CD4-positive, alpha-beta T cell treated with Interleukin-2 at 100 ng/mL for 4 hours (primary cell): ENCODE data around the gene SMG7.

Source experiments
- DNase-seq: peaks from one replicate; pipeline ENCODE4 v3.0.0-alpha.2; 2020; ENCODE audit warnings: low spot score

The SMG7 gene

DNA sequence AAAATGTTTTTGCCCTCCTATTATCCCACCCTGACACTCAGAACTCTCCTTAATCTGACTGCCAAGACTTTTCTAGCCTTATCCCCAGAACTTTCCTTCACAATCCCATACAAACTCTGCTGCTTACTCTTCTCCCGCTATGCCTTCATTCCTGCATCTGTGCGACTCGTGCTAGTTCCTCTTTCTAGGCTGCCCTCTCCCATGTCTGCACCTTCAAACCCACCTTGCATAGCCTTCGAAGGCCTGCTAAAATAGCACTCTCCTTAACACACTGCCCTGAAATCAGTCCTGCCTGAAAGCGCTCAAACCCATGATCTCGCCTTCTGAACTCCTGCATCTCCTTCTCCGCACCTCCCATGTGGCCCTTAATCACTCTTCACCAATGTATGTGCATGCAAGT, 120.4 kb downstream of the SMG7 start:
- no peak for DNase-seq

DNA sequence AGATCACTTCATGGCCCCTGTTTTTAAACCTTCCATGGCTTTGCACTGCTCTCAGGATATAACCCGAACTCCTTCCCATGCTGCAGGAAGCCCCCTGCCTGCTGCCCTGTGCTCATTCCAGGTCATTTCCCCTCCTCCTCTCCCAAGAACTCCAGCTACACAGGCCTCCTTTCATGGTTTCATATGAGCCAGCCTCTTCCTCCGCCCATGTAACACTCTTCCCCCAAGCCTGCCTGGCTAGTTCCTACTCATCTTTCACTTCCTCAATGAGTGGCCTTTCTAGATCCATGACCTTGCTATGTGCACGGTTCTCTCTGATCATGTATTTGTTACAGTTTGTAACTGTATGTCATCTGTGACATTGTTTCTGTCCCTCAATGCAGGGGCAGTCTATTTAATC, 121.1 kb downstream of the SMG7 start:
- no peak for DNase-seq

DNA sequence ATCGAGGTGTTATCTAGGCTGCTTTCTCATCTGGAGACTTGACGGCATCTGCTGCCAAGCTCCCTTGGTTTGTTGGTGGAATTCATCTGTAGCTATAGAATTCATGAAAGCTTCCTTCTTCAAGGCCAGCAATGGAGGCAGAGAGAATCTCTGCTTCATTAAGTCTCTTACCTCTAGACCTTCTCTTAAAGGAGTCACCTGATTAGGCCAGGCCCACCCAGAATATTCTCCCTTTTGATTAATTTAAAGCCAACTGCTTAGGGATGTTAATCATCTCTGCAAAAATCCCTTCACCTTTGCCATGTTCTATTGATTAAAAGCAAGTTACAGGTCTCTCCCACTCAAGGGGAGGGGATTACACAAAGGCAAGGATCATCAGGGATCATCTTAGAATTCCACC, 123.2 kb downstream of the SMG7 start:
- no peak for DNase-seq

DNA sequence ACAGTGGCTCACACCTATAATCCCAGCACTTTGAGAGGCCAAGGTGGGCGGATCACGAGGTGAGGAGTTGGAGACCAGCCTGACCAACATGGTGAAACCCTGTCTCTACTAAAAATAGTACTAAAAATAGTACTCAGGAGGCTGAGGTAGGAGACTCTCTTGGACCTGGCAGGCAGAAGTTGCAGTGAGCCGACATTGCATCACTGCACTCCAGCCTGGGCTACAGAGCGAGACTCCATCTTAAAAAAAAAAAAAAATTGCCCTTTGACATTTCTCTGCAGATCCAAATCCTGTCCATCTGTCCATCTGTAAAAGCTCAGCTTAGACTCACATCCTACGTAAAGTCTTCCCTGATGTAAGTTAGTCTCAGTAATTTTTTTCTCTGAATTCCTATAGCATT, 124.2 kb downstream of the SMG7 start:
- no peak for DNase-seq

DNA sequence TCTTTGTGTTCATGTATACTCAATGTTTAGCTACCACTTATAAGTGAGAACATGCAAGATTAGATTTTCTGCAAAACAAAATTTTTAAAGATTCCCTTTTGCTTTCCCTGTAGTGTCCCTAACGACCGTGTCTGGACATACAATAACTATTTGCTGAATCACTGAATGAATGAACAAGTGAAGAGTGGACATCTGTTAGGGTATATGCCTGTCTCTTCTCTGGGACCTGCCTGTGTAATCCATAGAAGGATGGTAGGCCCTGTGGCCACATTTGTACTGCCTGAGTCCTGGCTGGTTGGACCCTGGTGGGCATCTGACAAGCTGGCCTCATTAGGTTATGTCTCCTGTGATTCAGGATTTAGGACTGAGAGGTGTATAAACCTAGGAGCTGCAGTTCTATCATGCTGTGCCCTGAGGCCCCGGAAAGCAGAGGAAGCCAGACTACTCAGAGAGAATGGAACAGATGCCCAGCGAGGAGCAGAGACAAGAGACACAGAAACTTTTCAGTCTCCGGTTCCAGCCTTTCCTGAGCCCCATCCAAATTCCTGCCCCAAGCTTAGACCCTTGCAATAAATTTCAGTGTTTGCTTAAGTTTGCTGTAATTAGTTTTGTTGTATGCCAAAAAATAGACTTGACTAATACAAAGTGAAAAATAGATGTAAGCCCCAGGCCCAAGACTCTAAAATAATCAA, 125.5 kb downstream of the SMG7 start:
- DNase-seq = no peak

DNA sequence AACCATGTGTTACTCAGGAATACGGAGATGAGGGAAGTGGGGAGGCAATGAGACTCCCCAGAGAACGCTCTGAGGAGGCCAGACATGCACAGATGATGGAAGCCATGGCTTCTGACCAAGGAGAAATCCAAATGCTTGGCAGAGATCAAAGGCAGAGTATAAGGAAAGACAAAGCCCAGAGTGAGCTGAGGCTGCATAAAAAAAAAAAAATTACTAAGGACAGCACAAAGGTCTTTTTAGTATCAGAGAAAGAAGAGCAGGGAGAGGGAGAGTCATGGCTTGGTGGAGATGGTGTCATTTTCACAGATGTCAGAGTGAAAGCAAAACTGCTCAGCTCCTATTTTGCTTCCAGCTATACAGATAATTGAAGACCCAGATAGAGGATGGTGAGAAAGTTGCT, 126.1 kb downstream of the SMG7 start:
- DNase-seq = no peak

DNA sequence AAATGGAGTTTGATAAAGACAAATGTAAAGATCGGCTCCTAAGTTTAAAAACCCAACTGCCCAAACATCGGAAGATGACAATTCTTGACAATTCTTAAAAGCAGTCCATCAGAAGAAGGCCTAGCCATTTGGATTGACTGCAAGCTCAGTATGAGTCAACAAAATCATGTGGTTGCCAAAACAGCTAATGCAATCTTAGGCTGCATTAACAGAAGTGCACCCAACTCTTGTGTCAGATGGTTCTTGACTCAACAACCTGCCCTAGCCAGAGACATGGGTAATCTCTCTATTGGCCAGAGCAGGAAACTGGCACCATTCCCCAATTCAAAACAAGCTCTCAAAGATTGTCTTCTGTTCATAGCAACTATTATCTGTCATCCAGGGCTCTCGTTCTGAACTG, 127.8 kb downstream of the SMG7 start:
- DNase-seq = no peak

DNA sequence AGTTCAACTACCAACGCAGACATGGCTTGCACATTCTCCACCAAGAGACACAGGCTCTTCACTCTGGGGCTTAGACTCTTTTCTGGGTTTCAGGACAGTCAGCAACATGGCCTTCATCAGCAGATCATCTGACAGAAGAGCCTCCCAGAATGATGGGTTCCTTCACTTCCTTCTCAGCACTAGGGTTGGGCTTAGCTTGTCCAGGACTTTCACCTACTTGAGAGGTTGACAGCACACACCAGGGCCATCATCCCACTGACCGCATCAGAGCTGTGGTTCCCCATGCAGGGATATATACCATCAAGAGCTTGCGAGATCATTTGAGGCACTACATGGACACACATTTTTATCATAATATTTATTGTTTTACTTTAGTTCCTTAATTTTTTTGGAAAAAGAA, 128.3 kb downstream of the SMG7 start:
- no peak for DNase-seq

DNA sequence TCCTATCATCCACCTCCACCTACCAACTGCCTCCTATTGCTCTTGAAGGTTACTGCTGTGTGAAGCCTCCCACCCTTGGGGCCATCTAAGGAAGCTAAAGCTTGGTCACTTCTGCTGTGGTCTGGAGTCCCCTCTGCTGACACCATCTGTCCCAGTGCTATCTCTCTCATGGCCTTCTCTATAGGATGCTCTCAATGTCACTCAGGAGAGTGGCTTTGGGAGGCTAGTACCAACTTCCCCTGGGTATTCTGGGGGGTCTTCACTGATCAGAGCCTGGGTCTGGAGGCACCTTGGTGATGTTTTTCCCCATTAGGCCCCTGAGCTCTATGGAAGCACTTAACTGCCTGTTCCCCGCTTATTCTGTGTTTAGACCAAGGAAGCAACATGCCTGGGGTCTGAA, 130.2 kb downstream of the SMG7 start:
- no peak for DNase-seq
